HG02852 (cell line): ENCODE data around the gene CNKSR3.

Experiments
- ATAC-seq: cut with Tn5 transposase; IDR thresholded peaks from one replicate; pipeline ENCODE4 v1.9.1; 2021; ENCODE audit warnings: mild to moderate bottlenecking, moderate library complexity; ENCODE audit not compliant: unreplicated experiment

Gene CNKSR3

GRCh38 chr6:154504102-154504501, 6.4 kb downstream of the CNKSR3 start:
- no peak for ATAC-seq

DNA sequence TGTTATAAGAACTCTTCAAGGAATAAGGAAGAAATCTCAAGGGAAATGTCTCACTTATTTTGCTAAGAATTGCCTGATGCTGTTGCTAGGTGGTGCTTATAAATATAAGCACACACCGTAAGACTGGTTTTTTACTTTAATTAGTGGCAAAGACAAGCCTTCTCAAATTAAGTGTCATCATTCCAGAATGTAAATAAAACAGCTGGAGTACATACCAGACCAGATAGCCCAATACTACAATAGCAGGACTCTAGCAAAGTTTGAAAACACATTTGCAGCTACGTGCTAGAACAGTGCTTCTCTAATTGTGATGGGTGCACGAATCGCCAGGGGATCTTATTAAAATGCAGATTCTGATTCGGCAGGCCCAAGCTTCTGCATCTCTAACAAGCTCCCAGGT, 6.8 kb downstream of the CNKSR3 start:
- ATAC-seq = no peak

DNA sequence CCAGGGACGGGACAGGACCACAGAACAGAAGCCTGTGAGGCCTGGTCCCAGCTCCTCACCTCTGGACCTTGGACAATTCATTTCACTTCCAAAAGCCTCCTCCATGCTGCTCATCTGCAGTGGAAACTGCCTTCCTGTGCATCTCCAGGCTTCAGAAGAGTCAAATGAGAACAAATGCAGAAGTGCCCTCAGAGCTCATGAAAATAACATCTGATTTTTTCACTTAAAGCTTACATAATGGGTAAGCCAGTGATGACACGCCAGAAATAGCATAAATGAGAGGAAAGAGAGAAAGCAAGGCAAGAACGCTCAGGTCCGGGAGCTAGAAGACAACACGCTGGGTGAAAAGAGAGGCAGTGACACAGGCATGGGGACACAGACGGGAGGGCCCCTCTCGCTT, 7.9 kb downstream of the CNKSR3 start:
- no peak for ATAC-seq

DNA sequence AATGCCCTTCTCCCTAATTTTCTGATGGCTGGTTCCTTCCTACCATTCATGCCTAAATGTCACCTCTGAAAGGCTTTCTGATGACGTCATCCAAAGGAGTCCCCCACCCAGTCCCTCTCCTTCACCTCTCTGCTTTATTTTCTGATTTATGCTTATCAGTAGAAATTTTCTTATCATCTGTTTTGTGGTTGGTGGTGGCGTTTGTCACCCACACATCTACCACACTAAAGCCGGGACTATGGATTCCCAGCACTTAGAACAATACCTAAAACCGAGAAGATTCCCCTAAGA, 9.0 kb downstream of the CNKSR3 start:
- no peak for ATAC-seq

DNA sequence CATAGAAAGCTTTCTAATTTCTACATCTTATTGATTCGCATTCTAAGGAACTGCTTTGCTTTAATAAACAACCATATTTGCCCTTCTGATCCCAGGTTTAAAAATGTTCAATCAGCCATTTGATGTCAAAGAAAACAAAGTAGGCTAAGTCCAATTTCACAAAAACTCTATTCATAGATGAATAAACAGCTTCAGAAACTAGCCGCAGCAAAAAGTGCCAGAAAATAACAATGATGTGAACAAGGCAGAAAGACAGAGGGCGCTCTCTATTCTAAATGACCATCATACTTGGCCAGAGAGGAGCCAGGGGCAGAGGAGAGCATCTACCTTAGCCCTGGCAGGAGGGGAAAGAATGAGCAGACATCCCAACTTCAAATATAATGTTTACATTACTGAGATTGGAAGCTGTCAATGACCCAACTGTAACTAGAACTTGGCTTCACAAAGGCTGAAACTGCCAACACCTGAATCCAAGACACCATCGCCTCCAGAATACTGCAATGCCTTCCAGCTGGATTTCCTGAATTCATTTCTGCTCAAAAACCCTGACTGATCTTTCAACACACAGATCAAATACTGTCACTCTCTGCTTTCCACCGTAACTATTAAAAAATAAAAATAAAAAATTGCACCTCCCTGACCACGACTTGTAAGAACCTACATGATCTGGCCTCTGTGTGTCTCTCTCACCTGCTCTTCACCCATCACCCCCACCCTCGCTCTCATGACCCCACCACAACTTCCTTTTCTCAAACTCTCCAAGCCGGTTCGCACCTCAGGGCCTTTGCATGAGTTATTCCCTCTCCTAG, 9.5 kb downstream of the CNKSR3 start:
- no peak for ATAC-seq

- no peak for ATAC-seq
Measured at GRCh38 chr6:154499855-154500589, 10.5 kb downstream of the CNKSR3 start.

DNA sequence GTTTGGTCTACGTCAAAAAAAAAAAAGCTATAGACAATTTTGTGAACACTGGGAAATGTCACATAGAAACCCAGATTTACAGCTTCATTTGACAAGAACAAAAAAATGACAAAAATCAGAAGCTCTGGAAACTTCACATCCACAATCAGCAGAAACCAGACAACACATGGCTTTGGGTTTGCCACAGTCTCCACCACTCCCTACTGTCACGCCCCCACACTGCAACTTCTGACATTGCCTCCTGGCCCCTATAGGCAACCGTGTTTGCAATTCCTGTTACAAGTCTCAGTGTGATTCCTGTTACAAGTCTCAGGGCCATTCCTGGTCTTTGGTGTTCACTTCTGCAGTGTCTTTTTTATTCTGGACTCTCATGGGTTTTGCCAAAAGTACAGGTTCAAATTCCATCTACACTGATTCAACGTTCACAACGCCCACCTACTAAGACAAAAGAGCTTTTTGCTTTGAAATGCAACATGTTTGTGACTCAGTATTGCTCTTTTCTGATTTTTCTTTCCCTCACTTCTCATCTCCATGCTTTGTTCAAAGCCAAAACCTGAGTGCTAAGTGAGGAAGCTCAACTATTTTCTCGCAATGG, 12.0 kb downstream of the CNKSR3 start:
- ATAC-seq = no peak

- no peak for ATAC-seq
Measured at GRCh38 chr6:154496793-154497517, 13.5 kb downstream of the CNKSR3 start.

DNA sequence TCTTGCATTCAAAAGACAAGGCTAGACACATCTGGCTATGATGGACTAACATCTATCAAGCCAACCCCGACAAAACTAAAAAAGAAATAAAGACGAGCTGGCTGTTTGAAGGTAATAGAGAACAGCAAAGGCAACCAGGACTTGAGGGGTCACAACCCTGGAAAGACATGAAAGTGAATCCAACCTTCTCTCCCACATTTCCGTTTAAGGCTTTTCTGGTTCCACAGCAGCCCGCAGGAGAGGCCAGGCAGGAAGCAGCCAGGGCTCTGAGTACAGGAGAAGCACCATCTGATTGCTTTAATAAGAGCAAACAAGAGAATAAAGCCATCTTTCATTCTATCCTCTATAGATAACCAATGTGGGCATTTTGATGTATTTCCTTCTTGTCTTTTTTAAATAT, 14.3 kb downstream of the CNKSR3 start:
- no peak for ATAC-seq

DNA sequence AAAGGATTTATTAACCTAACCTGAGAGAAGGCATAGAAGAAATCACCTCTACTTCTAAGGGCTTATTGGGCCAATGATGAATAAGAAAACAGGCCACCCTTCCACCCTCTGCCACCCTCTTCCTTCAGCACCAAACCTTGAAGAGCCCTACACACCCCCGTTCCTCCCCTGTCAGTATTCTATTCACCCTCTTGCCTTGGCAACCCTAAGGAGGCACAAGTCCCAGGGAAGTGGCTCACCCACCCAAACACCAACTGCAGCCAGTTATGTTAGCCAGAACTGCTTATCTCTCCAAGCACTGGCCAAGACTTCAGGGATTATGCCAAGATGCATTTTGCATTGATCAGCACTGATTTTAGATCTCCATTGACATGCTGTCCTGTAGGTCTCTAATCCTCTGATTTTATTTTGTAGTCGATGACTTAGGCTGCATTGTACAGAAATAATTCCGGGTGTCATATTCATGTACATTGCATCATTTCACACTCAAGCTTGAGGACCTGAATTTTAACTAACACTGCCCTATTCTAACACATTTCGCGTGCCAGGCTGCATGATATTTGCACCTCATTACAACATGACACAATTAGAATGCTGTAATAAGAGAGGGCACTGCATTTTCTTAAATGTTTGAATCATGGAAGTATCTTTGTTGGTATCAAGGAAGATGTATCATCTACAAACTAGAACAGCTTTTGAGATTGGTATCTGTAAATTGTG, 15.7 kb downstream of the CNKSR3 start:
- no peak for ATAC-seq

- no peak for ATAC-seq
Measured at GRCh38 chr6:154491567-154492470, 18.7 kb downstream of the CNKSR3 start.

GRCh38 chr6:154489822-154490221, 20.7 kb downstream of the CNKSR3 start:
- no peak for ATAC-seq

DNA sequence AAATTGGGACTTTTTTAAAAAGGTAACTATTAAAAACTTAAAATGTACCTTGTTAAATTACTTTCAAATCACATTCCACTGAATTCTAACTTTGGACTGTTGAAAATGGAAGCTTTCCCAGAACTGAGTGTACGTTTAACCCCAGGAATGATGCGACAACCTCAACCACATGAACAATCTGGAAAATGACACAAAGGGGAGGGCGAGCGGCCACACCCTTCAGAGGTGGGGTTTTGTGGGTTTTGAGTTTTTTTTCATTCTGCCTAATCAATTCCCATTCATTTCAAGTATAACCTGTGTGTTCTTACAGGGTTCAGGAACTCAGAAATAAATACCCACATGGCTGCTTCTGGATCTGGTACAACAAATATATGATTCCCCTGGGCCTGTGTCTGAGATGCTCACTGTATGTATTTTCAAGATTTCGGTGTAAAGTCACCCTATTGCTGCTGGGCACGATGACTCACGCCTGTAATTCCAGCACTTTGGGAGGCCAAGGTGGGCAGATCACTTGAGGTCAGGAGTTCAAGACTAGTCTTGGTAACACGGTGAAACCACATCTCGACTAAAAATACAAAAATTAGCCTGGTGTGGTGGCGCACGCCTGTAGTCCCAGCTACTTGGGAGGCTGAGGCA, 21.6 kb downstream of the CNKSR3 start:
- no peak for ATAC-seq

DNA sequence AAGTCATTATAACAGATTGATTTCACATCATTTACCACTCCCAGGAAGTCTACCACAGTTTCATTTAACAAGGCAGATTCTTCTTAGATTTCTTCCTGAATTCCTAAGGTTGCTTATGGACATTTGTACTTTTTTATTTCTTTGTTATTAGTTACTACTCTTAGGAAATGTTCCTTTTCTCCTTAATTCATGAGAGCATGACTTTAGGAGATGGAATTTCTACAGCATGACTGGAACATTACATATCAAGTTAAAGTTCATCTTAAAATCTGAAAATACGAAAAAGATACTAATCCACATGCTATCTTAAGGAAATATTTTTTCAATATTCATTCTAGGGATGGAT, 22.3 kb downstream of the CNKSR3 start:
- ATAC-seq = no peak

- ATAC-seq = no peak
Measured at GRCh38 chr6:154487367-154488247, 22.9 kb downstream of the CNKSR3 start.

- ATAC-seq = no peak
Measured at GRCh38 chr6:154485815-154486214, 24.7 kb downstream of the CNKSR3 start.

DNA sequence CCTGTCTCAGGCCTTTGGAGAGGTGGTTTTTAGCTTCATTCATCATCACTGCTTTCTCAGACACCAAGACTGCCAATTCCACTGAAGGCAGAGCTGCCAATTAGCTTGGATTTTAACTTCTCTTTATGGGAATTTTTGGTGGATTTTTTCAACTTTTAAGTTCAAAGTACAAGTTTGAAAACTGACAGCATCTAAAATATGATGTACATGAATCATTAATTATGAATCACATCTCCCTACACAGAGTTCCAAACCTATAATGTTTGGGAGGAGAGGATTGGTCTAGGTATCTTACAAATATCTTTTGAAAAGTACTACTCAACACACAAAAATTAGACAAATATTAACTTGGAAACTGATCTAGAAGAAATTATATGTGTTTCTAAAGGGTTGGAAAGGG, 25.5 kb downstream of the CNKSR3 start:
- no peak for ATAC-seq

DNA sequence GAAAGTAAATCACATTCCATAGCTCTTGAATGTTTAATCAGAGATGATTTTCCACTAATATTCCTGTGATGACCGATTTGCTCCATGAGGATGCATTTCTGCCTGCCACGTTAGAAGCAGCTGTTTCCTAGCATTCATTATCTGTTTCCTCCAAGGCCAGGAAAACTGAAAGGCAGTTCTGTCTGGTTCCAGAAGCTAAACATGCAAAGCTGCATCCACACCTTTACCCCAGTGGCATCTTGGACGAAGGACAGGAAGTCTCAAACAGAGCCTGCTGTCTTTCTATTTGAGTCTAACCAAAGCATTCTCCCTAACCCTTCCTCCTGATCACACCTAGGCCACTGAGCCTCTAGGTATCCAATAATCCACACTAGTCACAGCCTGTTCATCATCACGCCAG, 27.6 kb downstream of the CNKSR3 start:
- no peak for ATAC-seq
